NT2/D1 (cell line): ENCODE results near the gene SORBS2.

Experiments
- SUZ12 ChIP-seq: IDR thresholded peaks from 2 replicates; pipeline ENCODE4 v1.6.1; 2011; ENCODE audit not compliant: insufficient read length, insufficient read depth; ENCODE audit errors: extremely low read depth
- YY1 ChIP-seq: IDR thresholded peaks from 2 replicates; pipeline ENCODE4 v1.6.1; 2011; ENCODE audit not compliant: insufficient read length, insufficient read depth
- ZNF274 ChIP-seq: IDR thresholded peaks from 2 replicates; pipeline ENCODE4 v1.6.1; 2011; ENCODE audit warnings: mild to moderate bottlenecking, low read depth, low read length

DNA sequence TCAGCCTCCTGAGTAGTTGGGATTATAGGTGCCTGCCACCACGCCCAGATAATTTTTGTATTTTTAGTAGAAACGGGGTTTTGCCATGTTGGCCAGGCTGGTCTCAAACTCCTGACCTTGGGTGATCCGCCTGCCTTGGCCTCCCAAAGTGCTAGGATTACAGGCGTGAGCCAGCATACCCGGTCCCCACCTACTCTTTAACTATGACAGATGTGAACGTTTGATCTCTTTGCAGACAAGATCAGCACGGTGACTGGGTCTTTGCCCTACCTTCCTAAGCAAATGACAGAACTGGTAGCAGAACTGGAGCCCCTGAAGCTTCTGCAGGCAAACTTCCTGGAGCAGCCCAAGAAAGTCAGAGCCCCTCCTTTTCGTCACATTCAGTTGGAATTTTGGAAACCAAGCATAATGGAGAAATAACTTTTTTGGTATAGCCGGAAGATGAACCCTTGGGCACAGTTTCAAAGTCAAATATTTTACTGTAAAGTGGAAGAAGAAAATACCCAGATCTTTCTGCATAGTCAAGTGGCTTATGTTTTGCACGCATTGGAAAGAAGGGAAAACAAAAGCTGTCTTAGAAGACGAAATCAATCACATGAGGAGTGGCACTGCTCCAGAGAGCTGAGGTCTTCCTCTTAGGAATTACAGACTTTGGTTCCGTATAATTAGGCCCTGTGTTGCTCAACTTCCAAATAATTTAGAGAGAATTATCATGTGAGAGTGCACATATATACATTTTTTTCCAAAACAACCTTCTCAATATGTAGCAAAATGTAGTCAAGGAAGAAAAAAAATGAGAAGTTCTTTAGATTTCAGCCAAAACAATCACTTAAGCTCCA lies 90.6 kb downstream of the SORBS2 start:
- TF ChIP-seq ZNF274 (no peak), YY1 (no peak), SUZ12 (no peak)
